Muscle of back (tissue), 11 donors: ENCODE measurements around the gene BTNL9. TPM values are rescaled to one million over a fixed set of nuclear protein-coding genes. Genes with fewer than 3 reads are reported as not detected.
"Not testable (repeated sequence)": the region's sequence is repeated elsewhere in the genome, so short reads cannot be mapped to it uniquely, and the experiment has no call there.

Source experiments
- DNase-seq, 3 donors: peaks; one replicate each; pipeline versions ENCODE4 v3.0.0 to v3.0.0-alpha.2; 2013
- polyA plus RNA-seq, 10 donors: library from polyadenylated mRNA; unstranded; fragments of 120-200 nt; gene quantifications; one replicate each; pipeline ENCODE4 v1.2.1, GENCODE V29; 2013; ENCODE audit not compliant: insufficient read length in 10 of 10

The BTNL9 gene
- polyA plus RNA-seq, 10 donors: 6.6 to 34.0 (median 10.9) TPM

DNA sequence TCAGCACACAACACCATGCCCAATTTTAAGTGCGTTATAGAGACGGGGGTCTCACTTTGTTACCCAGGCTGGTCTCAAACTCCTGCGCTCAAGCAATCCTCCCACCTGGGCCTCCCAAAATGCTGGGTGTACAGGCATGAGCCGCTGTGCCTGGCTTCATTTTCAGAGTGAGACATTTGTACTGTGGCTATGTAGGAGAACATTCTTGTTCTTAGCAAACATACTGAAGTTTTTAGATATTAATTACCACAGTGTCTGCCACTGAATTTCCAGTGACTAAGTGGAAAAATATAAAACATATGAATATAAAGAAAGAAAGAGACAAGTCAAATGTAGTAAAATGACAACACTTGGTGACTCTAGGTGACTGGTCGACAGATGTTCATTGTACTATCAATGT, 20.9 kb downstream of the BTNL9 start:
- DNase-seq: no peak

DNA sequence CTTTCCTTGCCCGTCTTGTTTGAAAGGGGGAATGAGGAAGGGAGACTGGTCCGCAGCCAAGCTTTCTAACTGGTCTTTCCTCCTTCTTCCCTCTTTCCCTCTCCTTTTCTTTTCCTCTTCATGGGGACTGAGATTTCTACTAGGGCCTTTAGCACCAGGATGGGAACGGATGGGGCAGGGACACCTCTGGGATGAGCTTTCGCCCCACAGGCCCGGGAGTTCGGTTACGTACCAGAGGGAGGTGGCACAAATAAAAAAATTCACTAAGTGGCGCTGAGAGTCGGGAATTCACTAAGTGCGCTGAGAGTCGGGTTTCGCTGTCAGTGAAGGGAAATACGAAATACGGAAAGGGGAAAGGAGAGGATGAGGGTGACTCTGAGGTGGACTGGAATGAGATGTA, 21.6 kb downstream of the BTNL9 start:
- DNase-seq: no peak

GRCh38 chr5:181062631-181063030, 22.6 kb downstream of the BTNL9 start:
- DNase-seq: no peak

- DNase-seq: no peak
These were observed 23.4 kb downstream of the BTNL9 start for GRCh38 chr5:181063514-181063913.

GRCh38 chr5:181064987-181065386, 24.9 kb downstream of the BTNL9 start:
- no peak for DNase-seq

DNA sequence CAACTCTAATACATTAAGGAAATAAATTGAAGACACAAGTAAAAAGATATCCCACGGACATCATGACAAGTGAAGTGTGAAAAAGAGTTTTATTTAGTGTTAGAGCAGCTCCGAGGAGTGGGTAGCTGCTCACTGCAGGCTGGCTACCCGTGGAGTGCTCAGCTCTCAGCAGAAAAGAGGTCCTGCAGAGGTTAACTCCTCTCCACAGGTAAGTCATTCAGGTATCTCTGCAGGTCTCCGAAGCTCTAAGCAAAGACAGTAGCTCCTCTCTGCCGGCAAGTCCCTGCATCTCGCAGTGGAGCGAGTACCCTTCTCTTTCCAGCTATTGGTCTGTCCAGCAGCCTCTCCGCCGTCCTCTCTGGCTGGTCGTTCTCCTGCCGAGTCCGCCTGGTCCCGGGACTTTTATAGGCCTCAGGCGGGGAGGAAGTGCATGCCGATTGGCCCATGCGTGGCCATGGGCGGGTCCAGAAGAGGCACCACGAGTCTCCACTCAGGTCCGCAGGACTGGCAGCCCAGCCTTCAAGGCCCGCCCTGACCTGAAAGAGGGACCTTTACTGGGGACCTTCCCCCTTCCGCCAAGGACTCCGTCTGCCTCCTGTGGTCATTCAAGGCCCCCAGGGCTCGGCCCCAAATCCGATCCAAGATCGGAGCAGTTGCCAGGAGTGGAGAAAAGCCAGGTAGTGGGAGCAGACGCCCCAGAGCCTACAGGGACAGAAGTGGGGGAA, 29.9 kb downstream of the BTNL9 start:
- DNase-seq: no peak

DNA sequence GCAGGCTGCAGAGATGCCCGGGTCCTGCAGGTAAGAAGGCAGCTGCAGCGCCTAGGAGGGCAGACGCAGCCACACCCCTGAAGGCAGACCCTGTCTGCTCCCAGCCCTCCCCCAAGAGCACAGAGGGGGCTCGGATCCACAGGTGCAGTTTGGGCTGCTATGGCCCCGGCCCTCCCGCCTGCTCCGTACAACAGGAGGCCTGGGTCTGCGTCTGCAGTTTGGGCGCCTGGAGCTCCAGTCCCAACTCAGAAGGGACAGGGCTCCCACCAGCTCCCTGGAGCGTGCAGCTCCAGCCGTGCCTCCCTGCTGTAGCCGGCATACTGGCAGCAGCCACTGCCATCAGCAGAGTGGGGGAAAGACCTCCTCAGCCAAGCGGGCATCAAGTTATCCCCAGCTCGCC, 30.5 kb downstream of the BTNL9 start:
- no peak for DNase-seq

DNA sequence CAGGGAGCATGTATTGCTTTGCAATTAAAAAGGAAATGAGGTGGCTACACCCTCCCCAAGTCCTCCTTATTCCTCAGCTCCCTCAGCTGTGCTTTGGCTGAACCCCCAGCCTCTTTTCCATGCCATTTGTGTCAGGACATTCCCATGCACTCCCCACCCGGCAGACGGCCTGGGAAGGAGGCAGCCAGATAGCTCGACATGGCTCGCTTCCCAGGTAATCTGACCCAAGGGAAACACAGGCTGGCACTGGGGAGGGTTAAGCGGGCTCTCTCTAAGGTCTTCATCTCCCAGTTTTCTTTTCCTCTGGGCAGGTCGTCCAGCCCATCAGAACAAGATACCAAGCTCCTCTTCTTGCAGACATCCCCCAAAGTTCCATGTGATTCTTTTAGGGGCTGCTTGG, 31.2 kb downstream of the BTNL9 start:
- no peak for DNase-seq

DNA sequence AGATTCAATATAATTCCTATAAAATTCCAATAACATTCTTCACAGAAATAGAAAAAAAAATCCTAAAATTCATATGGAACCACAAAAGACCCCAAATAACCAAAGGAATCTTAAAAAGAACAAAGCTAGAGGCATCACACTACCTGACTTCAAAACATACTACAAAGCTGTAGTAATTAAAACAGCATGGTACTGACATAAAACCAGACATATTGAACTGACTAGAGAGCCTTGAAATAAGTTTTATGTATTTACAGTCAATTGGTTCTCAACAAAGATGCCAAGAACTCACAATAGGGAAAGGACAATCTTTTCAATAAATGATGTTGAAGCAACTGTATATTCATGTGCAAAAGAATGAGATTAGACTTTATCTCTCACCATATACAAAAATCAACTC, 36.9 kb downstream of the BTNL9 start:
- DNase-seq: no peak

DNA sequence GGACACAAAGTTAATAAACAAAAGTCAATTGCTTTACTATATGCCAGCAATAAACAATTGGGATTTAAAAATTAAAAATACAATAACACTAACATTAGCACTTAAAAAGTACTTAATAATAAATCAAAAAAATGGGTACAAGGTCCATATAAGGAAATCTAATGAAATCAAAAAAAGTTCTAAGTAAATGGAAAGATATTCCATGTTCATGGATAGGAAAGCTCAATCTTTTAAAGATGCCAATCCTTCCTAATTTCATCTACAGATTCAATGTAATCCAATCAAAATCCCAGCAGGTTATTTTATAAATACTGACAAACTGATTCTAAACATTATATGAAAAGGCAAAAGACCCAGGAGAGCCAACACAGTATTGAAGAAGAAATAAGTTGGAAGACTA, 41.9 kb downstream of the BTNL9 start:
- no peak for DNase-seq

- no peak for DNase-seq
These were observed 44.6 kb downstream of the BTNL9 start for GRCh38 chr5:181084621-181085195.

DNA sequence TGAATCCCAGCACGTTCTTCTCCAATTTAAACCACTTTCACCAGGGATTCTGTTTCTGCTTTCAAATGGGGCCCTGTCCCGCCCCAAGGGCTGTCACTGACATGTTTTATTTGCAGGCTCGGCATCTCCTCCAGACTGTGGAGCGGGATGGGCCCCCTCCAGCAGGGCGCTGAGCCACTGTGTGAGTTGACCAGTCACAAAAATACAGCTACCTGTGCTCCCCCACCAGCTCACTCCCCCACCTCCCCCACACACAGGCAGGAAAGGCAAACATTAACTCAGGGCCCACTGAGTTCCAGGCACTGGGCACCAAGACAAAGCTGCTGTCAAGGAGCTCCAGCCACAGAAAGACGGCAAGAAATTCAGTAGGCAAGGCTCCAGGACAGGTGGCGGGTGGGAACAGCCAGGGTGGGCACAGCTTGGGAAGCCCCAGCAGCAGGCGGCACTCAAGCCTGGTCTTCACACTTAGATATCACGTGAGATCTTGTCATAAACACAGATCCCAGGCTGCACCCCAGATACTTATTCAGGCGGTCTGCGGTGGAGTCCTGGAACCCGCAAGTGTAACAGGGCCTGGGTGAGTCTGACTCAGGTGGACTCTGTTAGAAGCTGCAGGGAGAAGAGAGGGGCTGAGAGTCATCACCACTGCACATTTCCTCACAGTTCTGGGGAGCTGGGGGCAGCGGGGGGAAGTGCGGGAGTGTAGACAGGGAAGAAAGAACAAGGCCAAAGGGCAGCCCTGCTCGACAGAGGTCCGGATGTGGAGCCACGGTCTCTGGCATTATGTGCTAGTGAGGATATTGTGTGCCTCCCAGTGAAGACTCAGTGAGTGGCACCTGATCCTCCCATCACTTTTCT, 46.2 kb downstream of the BTNL9 start:
- DNase-seq: no peak

DNA sequence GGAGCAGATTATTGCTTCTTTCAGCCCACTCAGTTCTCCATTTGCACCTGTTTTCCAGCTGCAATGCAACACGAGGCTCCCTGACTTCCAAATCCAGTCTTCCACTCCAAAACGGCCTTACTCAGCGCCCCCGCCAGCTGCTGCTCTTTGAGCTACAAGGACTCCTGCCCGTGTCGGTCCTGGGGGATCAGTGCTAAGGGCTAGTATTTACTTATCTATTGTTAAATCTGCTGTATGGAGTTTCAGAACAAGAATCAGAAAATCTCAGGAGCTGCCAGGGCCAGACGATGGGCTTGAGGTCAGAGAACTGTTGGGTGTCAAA, 46.8 kb downstream of the BTNL9 start:
- no peak for DNase-seq

DNA sequence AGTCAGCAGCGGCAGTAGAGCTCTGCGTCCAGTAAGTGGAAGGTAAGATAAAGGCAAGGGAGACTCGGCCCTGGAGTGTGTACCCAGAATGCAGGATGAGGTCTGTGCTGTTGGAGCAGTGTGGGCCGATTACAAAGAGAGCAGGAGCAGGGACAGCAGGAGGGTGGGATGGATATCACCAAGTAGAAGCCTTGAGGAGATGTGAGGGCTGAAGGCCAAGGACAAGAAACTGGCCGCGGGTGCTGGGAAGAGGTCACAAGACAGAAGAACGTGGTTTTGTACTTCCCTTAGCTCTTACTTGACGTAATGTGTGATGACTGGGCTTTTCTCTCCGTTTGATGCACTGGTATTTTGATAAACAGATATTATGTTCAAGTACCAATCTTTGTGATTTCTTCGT, 47.2 kb downstream of the BTNL9 start:
- no peak for DNase-seq

GRCh38 chr5:181088289-181088688, 48.2 kb downstream of the BTNL9 start:
- no peak for DNase-seq

- no peak for DNase-seq
These were observed 52.4 kb downstream of the BTNL9 start for GRCh38 chr5:181092428-181092827.

- DNase-seq: not testable (repeated sequence)
These were observed 55.1 kb downstream of the BTNL9 start for GRCh38 chr5:181095162-181095561.

- DNase-seq: not testable (repeated sequence)
These were observed 56.8 kb downstream of the BTNL9 start for GRCh38 chr5:181096721-181097382.

DNA sequence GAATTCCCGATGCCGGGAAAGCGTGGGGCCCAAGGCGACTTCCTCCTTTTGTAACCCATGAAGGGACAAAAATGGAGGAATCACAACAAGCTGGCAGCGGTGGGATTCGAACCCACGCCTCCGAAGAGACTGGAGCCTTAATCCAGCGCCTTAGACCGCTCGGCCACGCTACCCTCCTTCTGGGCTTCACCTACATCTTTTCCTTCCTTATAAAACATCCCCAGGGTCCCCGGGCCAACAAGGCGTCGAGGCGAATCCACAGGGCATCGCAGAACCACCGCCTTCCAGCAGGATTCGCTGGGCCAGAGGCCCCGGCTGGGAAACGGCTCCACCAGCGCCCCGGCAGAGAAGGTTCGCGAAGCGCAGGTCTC, 57.3 kb downstream of the BTNL9 start:
- DNase-seq: not testable (repeated sequence)

DNA sequence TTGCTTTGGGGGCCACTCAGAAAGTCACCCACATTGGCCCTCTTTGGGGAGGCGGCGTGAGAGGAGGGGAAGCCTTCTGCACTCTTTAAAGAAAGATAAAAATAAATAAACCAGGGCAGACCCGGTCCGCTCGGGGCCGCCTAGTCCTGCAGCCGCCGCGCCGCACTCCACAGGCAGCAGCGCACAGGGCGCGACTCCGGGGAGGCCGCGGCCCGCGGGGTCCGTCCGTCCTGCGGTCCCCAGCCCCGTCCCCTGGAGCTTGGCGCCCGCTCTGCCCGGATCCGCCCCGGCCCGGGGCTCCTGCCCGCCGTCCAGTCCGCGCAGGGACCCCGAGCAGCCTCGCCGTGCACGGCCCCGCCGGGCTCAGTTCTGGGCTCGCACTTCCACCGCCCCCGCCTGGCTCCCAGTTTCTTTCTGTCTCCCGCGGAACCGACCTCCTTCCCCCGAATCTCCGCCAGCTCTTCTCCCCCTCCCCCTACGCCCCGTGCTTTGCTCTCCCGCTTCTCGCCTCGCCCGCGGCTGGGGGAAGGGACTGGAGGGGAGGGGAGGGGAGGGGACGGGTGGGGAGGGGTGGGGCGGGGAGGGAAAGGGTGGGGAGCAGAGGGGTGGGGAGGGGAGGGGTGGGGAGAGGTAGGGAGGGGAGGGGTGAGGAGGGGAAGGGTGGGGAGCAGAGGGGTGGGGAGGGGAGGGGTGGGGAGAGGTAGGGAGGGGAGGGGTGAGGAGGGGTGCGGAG, 57.9 kb downstream of the BTNL9 start:
- DNase-seq: not testable (repeated sequence)

GRCh38 chr5:181098762-181099601, 58.9 kb downstream of the BTNL9 start:
- DNase-seq: no peak
